HEK293 (cell line): Measurements from ENCODE around the gene PAMR1.

ENCODE experiments used
- CTCF ChIA-PET: fragments of 350-600 bp; formaldehyde crosslinking; extraction: SDS; loops from one replicate; lab custom pipeline; 2021; ENCODE audit warnings: antibody characterized with exemption; lab: Yijun Ruan, JAX
- POLR2A ChIA-PET: fragments of 300-600 bp; formaldehyde crosslinking; extraction: SDS; loops from one replicate; lab custom pipeline; 2020; ENCODE audit warnings: antibody characterized with exemption, inconsistent platforms; lab: Yijun Ruan, JAX
- H3K27ac ChIP-seq: fragments of 200-500 bp; sonication (Bioruptor generic); 2 replicates; pipeline ENCODE4 v1.5.1; 2014; ENCODE audit warnings: low read depth, low read length, control low read depth, inconsistent platforms; ENCODE audit errors: extremely low read depth
- H3K36me3 ChIP-seq, 2 experiments: fragments of 200-500 bp in 1 of 2; sonication (Bioruptor generic) in 1 of 2; 1 replicate in 1 of 2; 2 replicates in 1 of 2; pipeline ENCODE4 v1.5.1; 2014 to 2017; ENCODE audit warnings: inconsistent platforms in 2 of 2, low read length in 2 of 2; ENCODE audit not compliant: control insufficient read depth in 2 of 2, insufficient read depth in 1 of 2
- H3K4me1 ChIP-seq: fragments of 200-500 bp; sonication (Bioruptor generic); 2 replicates; pipeline ENCODE4 v1.5.1; 2014; ENCODE audit warnings: mild to moderate bottlenecking, low read length, inconsistent platforms; ENCODE audit not compliant: control insufficient read depth, insufficient read depth
- H3K4me3 ChIP-seq: 2 replicates; pipeline ENCODE4 v1.5.1; 2011; ENCODE audit warnings: low read depth, mild to moderate bottlenecking, control low read depth, low read length, moderate library complexity
- H3K9me3 ChIP-seq: fragments of 200-500 bp; sonication (Bioruptor generic); 2 replicates; pipeline ENCODE4 v1.5.1; 2014; ENCODE audit warnings: low read depth, low read length, inconsistent platforms; ENCODE audit not compliant: control insufficient read depth, insufficient read depth
- GLIS1 ChIP-seq: fragments of 450-650 bp; formaldehyde crosslinking; IDR thresholded peaks from 2 replicates; pipeline ENCODE4 v1.5.1; 2016; ENCODE audit warnings: missing biosample characterization, missing genetic modification characterization
- IKZF3 ChIP-seq: fragments of 450-650 bp; IDR thresholded peaks from 2 replicates; pipeline ENCODE4 v1.5.0; 2018; ENCODE audit warnings: missing biosample characterization, mild to moderate bottlenecking, missing genetic modification characterization, moderate library complexity
- PRDM1 ChIP-seq: fragments of 450-650 bp; formaldehyde crosslinking; IDR thresholded peaks from 2 replicates; pipeline ENCODE4; 2016; ENCODE audit warnings: missing biosample characterization, missing genetic modification characterization
- ZIC2 ChIP-seq: fragments of 450-650 bp; formaldehyde crosslinking; IDR thresholded peaks from 2 replicates; pipeline ENCODE4 v1.5.1; 2016; ENCODE audit warnings: missing biosample characterization, missing genetic modification characterization
- ZNF132 ChIP-seq: fragments of 450-650 bp; formaldehyde crosslinking; IDR thresholded peaks from 2 replicates; pipeline ENCODE4 v1.5.1; 2017; ENCODE audit warnings: missing biosample characterization, missing genetic modification characterization, borderline replicate concordance
- ZNF184 ChIP-seq: fragments of 450-650 bp; IDR thresholded peaks from 2 replicates; pipeline ENCODE4 v1.5.1; 2018; ENCODE audit warnings: missing biosample characterization, mild to moderate bottlenecking, missing genetic modification characterization
- ZNF248 ChIP-seq: fragments of 450-650 bp; formaldehyde crosslinking; IDR thresholded peaks from 2 replicates; pipeline ENCODE4 v1.5.1; 2017; ENCODE audit warnings: missing biosample characterization, missing genetic modification characterization
- ZNF302 ChIP-seq: fragments of 450-650 bp; formaldehyde crosslinking; IDR thresholded peaks from 2 replicates; pipeline ENCODE4 v1.5.1; 2016; ENCODE audit warnings: missing biosample characterization, missing genetic modification characterization, low read depth
- ZNF398 ChIP-seq: fragments of 450-650 bp; formaldehyde crosslinking; IDR thresholded peaks from 2 replicates; pipeline ENCODE4 v1.5.1; 2017; ENCODE audit warnings: missing biosample characterization, missing genetic modification characterization
- ZNF530 ChIP-seq: fragments of 450-650 bp; formaldehyde crosslinking; IDR thresholded peaks from 2 replicates; pipeline ENCODE4 v1.5.1; 2016; ENCODE audit warnings: low read depth, missing biosample characterization, missing genetic modification characterization
- ZNF549 ChIP-seq: fragments of 450-650 bp; IDR thresholded peaks from 2 replicates; pipeline ENCODE4 v1.5.1; 2018; ENCODE audit warnings: missing biosample characterization, missing genetic modification characterization, mild to moderate bottlenecking, inconsistent platforms, moderate library complexity
- ZNF561 ChIP-seq: fragments of 450-650 bp; IDR thresholded peaks from 2 replicates; pipeline ENCODE4 v1.5.1; 2018; ENCODE audit warnings: missing biosample characterization, missing genetic modification characterization, borderline replicate concordance
- ZNF571 ChIP-seq: fragments of 450-650 bp; formaldehyde crosslinking; IDR thresholded peaks from 2 replicates; pipeline ENCODE4 v1.5.0; 2017; ENCODE audit warnings: missing biosample characterization, missing genetic modification characterization
- ZNF600 ChIP-seq: fragments of 450-650 bp; formaldehyde crosslinking; IDR thresholded peaks from 2 replicates; pipeline ENCODE4 v1.5.1; 2016; ENCODE audit warnings: missing biosample characterization, missing genetic modification characterization
- ZNF624 ChIP-seq: fragments of 450-650 bp; formaldehyde crosslinking; IDR thresholded peaks from 2 replicates; pipeline ENCODE4 v1.5.1; 2017; ENCODE audit warnings: missing biosample characterization, missing genetic modification characterization
- ZNF654 ChIP-seq: fragments of 450-650 bp; formaldehyde crosslinking; IDR thresholded peaks from 2 replicates; pipeline ENCODE4 v1.5.1; 2016; ENCODE audit warnings: low read depth, missing biosample characterization, missing genetic modification characterization
- ZNF660 ChIP-seq: fragments of 450-650 bp; IDR thresholded peaks from 2 replicates; pipeline ENCODE4 v1.5.1; 2018; ENCODE audit warnings: missing biosample characterization, mild to moderate bottlenecking, missing genetic modification characterization
- ZNF664 ChIP-seq: fragments of 450-650 bp; formaldehyde crosslinking; IDR thresholded peaks from 2 replicates; pipeline ENCODE4 v1.5.1; 2016; ENCODE audit warnings: missing biosample characterization, missing genetic modification characterization
- ZNF670 ChIP-seq: fragments of 450-650 bp; formaldehyde crosslinking; IDR thresholded peaks from 2 replicates; pipeline ENCODE4 v1.5.1; 2016; ENCODE audit warnings: missing biosample characterization, missing genetic modification characterization, low read depth
- ZNF768 ChIP-seq: fragments of 450-650 bp; formaldehyde crosslinking; IDR thresholded peaks from 2 replicates; pipeline ENCODE4 v1.5.1; 2018; ENCODE audit warnings: missing biosample characterization, mild to moderate bottlenecking, missing genetic modification characterization
- ZNF830 ChIP-seq: fragments of 450-650 bp; IDR thresholded peaks from 2 replicates; pipeline ENCODE4 v1.5.0; 2018; ENCODE audit warnings: missing biosample characterization, missing genetic modification characterization, low read depth, mild to moderate bottlenecking, moderate library complexity
- TF ChIP-seq, protein P1 (sequence below): fragments of 450-650 bp; formaldehyde crosslinking; IDR thresholded peaks from 2 replicates; pipeline ENCODE4 v1.5.1; 2016; ENCODE audit warnings: missing biosample characterization, missing genetic modification characterization, borderline replicate concordance
- TF ChIP-seq, protein P2 (sequence below): fragments of 450-650 bp; IDR thresholded peaks from 2 replicates; pipeline ENCODE4 v1.5.1; 2018; ENCODE audit warnings: missing biosample characterization, missing genetic modification characterization

PAMR1 gene

DNA sequence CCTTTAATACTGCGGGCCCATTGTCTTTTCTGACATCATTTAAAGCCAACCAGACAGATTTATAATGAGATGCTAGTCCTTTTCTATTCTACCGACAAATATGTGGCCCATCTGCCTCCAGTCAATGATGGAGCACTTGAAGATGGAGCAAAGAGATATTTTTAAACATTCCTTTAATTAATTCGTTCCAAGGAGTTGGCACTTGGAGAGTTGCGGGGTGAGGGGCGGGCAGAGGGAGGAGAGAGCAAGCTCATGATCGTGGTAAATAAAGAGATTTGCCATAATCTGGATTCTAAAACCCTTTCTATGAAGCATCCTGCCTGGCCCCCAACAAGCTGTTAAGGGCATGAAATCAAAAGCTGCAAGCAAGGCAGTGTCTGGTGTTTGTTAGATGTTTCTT is 111.1 kb downstream of the PAMR1 start (continued):
- no peak for TF ChIP-seq ZNF624 (tag by site-specific recombination)
- TF ChIP-seq ZNF549 (tag by site-specific recombination), result no peak
- no peak for TF ChIP-seq ZNF184 (tag by site-specific recombination)
- TF ChIP-seq, protein P1, sequence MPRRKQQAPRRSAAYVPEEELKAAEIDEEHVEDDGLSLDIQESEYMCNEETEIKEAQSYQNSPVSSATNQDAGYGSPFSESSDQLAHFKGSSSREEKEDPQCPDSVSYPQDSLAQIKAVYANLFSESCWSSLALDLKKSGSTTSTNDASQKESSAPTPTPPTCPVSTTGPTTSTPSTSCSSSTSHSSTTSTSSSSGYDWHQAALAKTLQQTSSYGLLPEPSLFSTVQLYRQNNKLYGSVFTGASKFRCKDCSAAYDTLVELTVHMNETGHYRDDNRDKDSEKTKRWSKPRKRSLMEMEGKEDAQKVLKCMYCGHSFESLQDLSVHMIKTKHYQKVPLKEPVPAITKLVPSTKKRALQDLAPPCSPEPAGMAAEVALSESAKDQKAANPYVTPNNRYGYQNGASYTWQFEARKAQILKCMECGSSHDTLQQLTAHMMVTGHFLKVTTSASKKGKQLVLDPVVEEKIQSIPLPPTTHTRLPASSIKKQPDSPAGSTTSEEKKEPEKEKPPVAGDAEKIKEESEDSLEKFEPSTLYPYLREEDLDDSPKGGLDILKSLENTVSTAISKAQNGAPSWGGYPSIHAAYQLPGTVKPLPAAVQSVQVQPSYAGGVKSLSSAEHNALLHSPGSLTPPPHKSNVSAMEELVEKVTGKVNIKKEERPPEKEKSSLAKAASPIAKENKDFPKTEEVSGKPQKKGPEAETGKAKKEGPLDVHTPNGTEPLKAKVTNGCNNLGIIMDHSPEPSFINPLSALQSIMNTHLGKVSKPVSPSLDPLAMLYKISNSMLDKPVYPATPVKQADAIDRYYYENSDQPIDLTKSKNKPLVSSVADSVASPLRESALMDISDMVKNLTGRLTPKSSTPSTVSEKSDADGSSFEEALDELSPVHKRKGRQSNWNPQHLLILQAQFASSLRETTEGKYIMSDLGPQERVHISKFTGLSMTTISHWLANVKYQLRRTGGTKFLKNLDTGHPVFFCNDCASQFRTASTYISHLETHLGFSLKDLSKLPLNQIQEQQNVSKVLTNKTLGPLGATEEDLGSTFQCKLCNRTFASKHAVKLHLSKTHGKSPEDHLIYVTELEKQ (tag by site-specific recombination), result no peak

DNA sequence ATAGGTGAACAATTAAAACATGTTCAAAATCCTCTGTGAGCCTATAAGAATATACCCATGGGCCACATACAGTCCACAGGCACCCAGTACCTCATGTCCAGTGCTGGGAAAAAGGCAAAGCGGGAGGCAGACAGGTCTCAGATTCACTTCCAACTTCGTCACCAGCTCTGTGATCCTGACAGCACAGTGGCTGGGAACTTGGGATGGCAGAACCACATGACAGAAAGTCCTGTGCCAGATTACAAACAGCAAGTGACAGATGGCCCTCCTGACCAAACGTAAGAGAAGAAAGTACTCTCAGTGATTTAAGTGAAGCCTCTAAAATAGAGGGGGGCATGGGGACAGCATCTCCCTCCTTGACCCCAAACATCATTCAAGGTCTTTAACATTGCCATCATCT is 111.8 kb downstream of the PAMR1 start:
- Histone ChIP-seq H3K4me3 (no peak overlapping the region), H3K4me1 (no peaks in the 10 kb centered on the region), H3K27ac (no peak overlapping the region), H3K9me3 (no peaks in the 10 kb centered on the region), H3K36me3 (no peaks in the 10 kb centered on the region)
- TF ChIP-seq ZNF664 (tag by site-specific recombination) (no peak), ZNF660 (no peak), ZNF670 (tag by site-specific recombination) (no peak), PRDM1 (no peak)
- TF ChIP-seq, protein P2, sequence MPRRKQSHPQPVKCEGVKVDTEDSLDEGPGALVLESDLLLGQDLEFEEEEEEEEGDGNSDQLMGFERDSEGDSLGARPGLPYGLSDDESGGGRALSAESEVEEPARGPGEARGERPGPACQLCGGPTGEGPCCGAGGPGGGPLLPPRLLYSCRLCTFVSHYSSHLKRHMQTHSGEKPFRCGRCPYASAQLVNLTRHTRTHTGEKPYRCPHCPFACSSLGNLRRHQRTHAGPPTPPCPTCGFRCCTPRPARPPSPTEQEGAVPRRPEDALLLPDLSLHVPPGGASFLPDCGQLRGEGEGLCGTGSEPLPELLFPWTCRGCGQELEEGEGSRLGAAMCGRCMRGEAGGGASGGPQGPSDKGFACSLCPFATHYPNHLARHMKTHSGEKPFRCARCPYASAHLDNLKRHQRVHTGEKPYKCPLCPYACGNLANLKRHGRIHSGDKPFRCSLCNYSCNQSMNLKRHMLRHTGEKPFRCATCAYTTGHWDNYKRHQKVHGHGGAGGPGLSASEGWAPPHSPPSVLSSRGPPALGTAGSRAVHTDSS (tag by site-specific recombination), result no peak
- ChIA-PET CTCF (interaction anchor here (0.6 to 1.9 kb wide), 3 partner anchors 10 to 863 kb away, joined by 3 to 13 read pairs (median 9); no protein-coding TSS in a partner anchor), POLR2A (no interaction called here)

- CTCF ChIA-PET, result interaction anchor here (0.6 to 2.0 kb wide), 16 partner anchors 9 to 1009 kb away, joined by 3 to 13 read pairs (median 4); no protein-coding TSS in a partner anchor
- Histone ChIP-seq H3K36me3 (no peaks in the 10 kb centered on the region), H3K27ac (no peak overlapping the region), H3K4me3 (no peak overlapping the region), H3K9me3 (no peaks in the 10 kb centered on the region), H3K4me1 (no peaks in the 10 kb centered on the region)
- POLR2A ChIA-PET, result no interaction called here
- TF ChIP-seq ZNF654 (tag by site-specific recombination) (peak; percentile 36), IKZF3 (peak; percentile 64), ZNF600 (no peak)
Measured at GRCh38 chr11:35412285-35412684, 113.1 kb downstream of the PAMR1 start.

- Histone ChIP-seq H3K4me3 (no peak overlapping the region), H3K4me1 (no peaks in the 10 kb centered on the region), H3K9me3 (no peaks in the 10 kb centered on the region), H3K27ac (no peak overlapping the region), H3K36me3 (no peaks in the 10 kb centered on the region)
- ChIA-PET POLR2A (no interaction called here), CTCF (interaction anchor here (0.6 to 0.7 kb wide), 2 partner anchors 127 to 569 kb away, joined by 3 to 6 read pairs; no protein-coding TSS in a partner anchor)
- no peak for TF ChIP-seq ZNF830 (tag by site-specific recombination)
- TF ChIP-seq ZNF561 (tag by site-specific recombination), result no peak
- TF ChIP-seq ZNF132 (tag by site-specific recombination), result no peak
- no peak for TF ChIP-seq ZIC2 (tag by site-specific recombination)
- no peak for TF ChIP-seq ZNF768 (tag by site-specific recombination)
- no peak for TF ChIP-seq GLIS1 (tag by site-specific recombination)
- no peak for TF ChIP-seq ZNF530
- no peak for TF ChIP-seq IKZF3
- no peak for TF ChIP-seq ZNF571 (tag by site-specific recombination)
- TF ChIP-seq ZNF302 (tag by site-specific recombination), result no peak
- no peak for TF ChIP-seq ZNF398 (tag by site-specific recombination)
- no peak for TF ChIP-seq ZNF248
Measured at GRCh38 chr11:35407041-35407440, 118.4 kb downstream of the PAMR1 start.
